ENCODE data around the gene PLCH2. TPM values are rescaled to one million over a fixed set of nuclear protein-coding genes. Genes with fewer than 3 reads are reported as not detected.

PLCH2 gene
- total and polyA plus RNA-seq, 9 of the 15 experiments (the other 6 are each of a cell fraction or from before 2014, with no cell fraction given): 0.16 TPM; not detected in 8

DNA sequence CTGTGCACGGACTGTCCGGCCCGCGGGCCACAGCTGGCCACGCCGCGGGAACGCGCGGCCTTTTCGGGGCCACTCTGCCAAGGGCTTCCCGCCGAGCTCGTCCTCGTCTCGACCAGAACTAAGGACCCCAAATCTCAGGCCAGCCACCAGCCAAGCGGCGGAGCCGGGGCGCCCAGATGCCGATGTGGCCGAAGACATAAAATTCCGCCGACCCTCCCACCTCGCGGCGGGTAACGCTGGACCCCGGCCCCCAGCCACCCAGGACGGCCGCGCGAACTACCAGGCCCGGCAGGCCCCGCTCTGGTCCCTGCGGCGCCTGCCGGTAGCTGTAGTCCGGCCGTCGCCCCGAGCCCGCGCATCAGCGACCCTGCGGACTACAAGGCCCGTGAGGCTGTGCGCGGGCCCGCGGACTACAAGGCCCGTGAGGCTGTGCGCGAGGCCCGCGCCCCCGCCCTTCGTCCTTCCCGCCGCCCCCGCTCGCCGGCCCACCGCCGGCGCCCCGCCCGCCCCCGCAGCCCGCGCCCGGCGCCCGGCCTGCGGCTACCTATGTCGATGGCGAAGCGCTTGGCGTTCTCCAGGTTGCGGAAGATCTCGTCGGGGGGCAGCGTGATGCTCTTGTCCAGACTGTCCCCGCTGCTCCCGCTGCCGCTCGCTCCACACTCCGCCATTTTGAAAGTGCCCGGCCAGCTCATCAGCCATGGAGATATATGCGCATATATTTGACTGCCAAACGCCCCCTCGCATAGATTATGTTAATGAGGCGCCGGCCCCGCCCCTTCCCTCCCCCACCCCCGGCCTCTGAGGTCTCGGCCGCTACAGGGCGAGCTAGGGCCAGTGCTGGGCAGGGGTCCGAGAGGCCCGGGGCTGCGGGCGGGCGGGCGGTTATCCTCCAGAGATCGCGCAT lies 50.1 kb downstream of the PLCH2 start, which contains the start of gene PANK4 (continued):
- TF ChIP-seq ZNF395 (CRISPR knock-in tag; IDR thresholded peaks at IDR 0.05) (peak; percentile 99), ZNF717 (CRISPR knock-in tag; IDR thresholded peaks at IDR 0.05) (no peak), ELK1 (CRISPR knock-in tag; IDR thresholded peaks at IDR 0.05) (no peak), POLR3A (IDR thresholded peaks at IDR 0.05; ENCODE audit: borderline replicate concordance, extremely low read depth, insufficient read depth, insufficient read length) (no peak), ZFP1 (CRISPR knock-in tag; IDR thresholded peaks at IDR 0.05) (no peak), ZEB2 (IDR thresholded peaks at IDR 0.05) (no peak), BDP1 (IDR thresholded peaks at IDR 0.05; ENCODE audit: insufficient read depth, insufficient read length) (no peak), ATF7 (IDR thresholded peaks at IDR 0.05) (peak; percentile 50; the same call in 1 of the 2 replicates), RBM25 (IDR thresholded peaks at IDR 0.05; ENCODE audit: low read depth, low read length, severe bottlenecking) (no peak), PRDM10 (IDR thresholded peaks at IDR 0.05; ENCODE audit: partially characterized antibody) (no peak)
- TF ChIP-seq, protein P1, sequence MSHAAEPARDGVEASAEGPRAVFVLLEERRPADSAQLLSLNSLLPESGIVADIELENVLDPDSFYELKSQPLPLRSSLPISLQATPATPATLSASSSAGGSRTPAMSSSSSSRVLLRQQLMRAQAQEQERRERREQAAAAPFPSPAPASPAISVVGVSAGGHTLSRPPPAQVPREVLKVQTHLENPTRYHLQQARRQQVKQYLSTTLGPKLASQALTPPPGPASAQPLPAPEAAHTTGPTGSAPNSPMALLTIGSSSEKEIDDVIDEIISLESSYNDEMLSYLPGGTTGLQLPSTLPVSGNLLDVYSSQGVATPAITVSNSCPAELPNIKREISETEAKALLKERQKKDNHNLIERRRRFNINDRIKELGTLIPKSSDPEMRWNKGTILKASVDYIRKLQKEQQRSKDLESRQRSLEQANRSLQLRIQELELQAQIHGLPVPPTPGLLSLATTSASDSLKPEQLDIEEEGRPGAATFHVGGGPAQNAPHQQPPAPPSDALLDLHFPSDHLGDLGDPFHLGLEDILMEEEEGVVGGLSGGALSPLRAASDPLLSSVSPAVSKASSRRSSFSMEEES (CRISPR knock-in tag; IDR thresholded peaks at IDR 0.05): 0 out of 2 replicates have a peak, but pooled peaks have one; percentile 0
